ENCODE data around the gene THSD8. TPM values are rescaled to one million over a fixed set of nuclear protein-coding genes. Genes with fewer than 3 reads are reported as not detected.

The THSD8 gene
- total and polyA plus RNA-seq, 2 donors (not counting 1 experiment from before 2014, with no cell fraction given): not detected

DNA sequence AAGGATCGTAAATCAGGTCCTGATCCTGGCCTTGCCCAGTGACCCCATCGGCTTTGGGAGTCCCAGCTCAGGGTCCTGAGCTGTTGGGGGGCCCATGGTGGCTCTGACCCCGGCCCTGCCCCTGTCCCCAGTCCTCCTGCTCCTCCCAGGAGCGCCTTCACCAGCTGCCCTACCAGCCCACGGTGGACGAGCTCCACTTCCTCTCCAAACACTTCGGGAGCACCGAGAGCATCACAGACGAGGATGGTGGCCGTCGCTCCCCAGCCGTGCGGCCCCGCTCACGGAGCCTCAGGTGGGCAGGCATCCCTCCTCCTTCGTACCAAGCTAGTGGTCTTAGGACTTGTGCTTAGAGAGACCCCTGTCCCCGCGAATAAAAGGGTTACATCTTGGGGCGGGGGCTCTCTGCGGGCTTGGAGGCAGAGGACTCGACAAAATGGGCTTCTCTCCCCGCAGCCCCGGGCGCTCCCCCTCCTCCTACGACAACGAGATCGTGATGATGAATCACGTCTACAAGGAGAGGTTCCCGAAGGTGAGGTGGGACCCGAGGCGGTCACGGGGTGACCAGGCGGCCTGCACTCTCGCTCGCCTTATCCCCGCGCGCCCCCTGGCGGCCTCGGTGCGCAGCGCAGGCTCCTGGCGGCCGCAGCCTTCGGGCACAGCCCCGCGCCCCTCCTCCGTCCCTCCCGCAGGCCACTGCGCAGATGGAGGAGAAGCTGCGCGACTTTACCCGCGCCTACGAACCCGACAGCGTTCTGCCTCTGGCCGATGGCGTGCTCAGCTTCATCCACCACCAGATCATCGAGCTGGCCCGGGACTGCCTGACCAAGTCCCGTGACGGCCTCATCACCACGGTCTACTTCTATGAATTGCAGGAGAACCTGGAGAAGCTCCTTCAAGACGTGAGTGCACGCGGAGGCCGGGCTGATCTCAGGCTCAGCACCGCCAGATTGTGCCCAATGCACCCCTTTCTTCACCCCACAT lies 45.6 kb downstream of the THSD8 start:
- TF ChIP-seq, protein P1, sequence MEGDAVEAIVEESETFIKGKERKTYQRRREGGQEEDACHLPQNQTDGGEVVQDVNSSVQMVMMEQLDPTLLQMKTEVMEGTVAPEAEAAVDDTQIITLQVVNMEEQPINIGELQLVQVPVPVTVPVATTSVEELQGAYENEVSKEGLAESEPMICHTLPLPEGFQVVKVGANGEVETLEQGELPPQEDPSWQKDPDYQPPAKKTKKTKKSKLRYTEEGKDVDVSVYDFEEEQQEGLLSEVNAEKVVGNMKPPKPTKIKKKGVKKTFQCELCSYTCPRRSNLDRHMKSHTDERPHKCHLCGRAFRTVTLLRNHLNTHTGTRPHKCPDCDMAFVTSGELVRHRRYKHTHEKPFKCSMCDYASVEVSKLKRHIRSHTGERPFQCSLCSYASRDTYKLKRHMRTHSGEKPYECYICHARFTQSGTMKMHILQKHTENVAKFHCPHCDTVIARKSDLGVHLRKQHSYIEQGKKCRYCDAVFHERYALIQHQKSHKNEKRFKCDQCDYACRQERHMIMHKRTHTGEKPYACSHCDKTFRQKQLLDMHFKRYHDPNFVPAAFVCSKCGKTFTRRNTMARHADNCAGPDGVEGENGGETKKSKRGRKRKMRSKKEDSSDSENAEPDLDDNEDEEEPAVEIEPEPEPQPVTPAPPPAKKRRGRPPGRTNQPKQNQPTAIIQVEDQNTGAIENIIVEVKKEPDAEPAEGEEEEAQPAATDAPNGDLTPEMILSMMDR (IDR thresholded peaks at IDR 0.05): peak; percentile 100
- TF ChIP-seq EZH2 (IDR thresholded peaks at IDR 0.05; ENCODE audit: borderline replicate concordance, insufficient read depth, low read depth, low read length, poor library complexity, severe bottlenecking): no peak
- Histone ChIP-seq H3K27me3 (replicated peaks in 1 of 4; ENCODE audit: control extremely low read depth in 1 of 4, control insufficient read depth in 3 of 4, insufficient read depth in 4 of 4, low read length in 3 of 4) (peaks cover 0 to 46% (median 12%) of the 10 kb centered on the region in 4 experiments), H2AFZ (ENCODE audit: insufficient read depth, low read depth, low read length, poor library complexity, severe bottlenecking) (peak overlapping the region; percentile 71), H3K4me3 (ENCODE audit: control extremely low read depth in 1 of 5, extremely low read depth in 1 of 5, insufficient read depth in 1 of 5, low read depth in 2 of 5, low read length in 4 of 5) (peak overlapping the region in 4 of 5 experiments; percentile 18 to 35 (median 22)), H3K4me2 (replicated peaks; ENCODE audit: low read depth, low read length, poor library complexity, severe bottlenecking) (peak overlapping the region; percentile 75), H3K36me3 (replicated peaks in 1 of 2; ENCODE audit: control extremely low read depth in 1 of 2, control insufficient read depth in 1 of 2, extremely low read depth in 1 of 2, insufficient read depth in 2 of 2, low read length in 1 of 2) (no peaks in the 10 kb centered on the region), H3K9ac (ENCODE audit: low read length) (peak overlapping the region; percentile 46), H3K9me3 (ENCODE audit: control extremely low read depth in 1 of 3, control insufficient read depth in 2 of 3, insufficient read depth in 1 of 3, low read length in 2 of 3) (no peaks in the 10 kb centered on the region), H3K4me1 (ENCODE audit: control insufficient read depth in 2 of 2, insufficient read depth in 2 of 2, low read length in 2 of 2) (peaks cover 10% of the 10 kb centered on the region in 2 donors), H3K79me2 (ENCODE audit: control insufficient read depth, insufficient read depth, low read length) (no peaks in the 10 kb centered on the region), H3K27ac (ENCODE audit: low read length in 2 of 2) (no peak overlapping the region), H4K20me1 (ENCODE audit: control insufficient read depth, insufficient read depth, low read length, poor library complexity, severe bottlenecking) (no peaks in the 10 kb centered on the region)
- no peaks in the 10 kb centered on the region for H3K9me3 Mint-ChIP-seq (ENCODE audit: insufficient read depth)
- peaks cover 6% of the 10 kb centered on the region for H3K4me1 Mint-ChIP-seq
- ChIA-PET CTCF (interaction anchor here (0.5 to 9.9 kb wide), 49 partner anchors 8 to 371 kb away, joined by 3 to 353 read pairs (median 5); partner anchors contain the start of genes BEST2, DNASE2, FARSA and GCDH), POLR2A (interaction anchor here (0.6 to 1.1 kb wide), 4 partner anchors 24 to 85 kb away, joined by 3 to 8 read pairs (median 3); partner anchors contain the start of gene DNASE2)
- ATAC-seq (ENCODE audit: low read depth) (peak; percentile 99), DNase-seq (peak; percentile 87)
- no peak overlapping the region for H3K27ac Mint-ChIP-seq
- intact Hi-C loops (cut with micrococcal nuclease): loop anchor here (1.0 to 2.0 kb wide), 5 partner anchors 51 to 283 kb away; no protein-coding TSS in a partner anchor
- peaks cover 30% of the 10 kb centered on the region for H3K27me3 Mint-ChIP-seq
- WGBS (ENCODE audit: insufficient coverage): 11% methylated on average over 69 of the region's 69 CpGs
- peak overlapping the region; percentile 55 for H3K4me3 Mint-ChIP-seq

Small RNAs within 50 kb of the gene (small RNA-seq; reads per million reads assigned to genes)
- gene MIR5684 (ENCODE audit: insufficient read length, low read depth, low replicate concordance) (not detected), gene MIR6794 (ENCODE audit: insufficient read length, low read depth, low replicate concordance) (not detected)

Other genes with a start within 250 kb of the THSD8 start
- 19.9 and 21.2 TPM in 2 replicates for gene ZNF490, start 191.3 kb upstream of the THSD8 start, total RNA-seq
- 5.7 and 6.7 TPM in 2 replicates for gene ZNF490, start 191.3 kb upstream of the THSD8 start, polyA plus RNA-seq
- gene ZNF791, start 191.1 kb upstream of the THSD8 start, total RNA-seq: 56.0 and 57.9 TPM in 2 replicates
- 17.5 and 41.9 TPM in 2 replicates for gene ZNF791, start 191.1 kb upstream of the THSD8 start, polyA plus RNA-seq
- gene MAN2B1, start 135.3 kb upstream of the THSD8 start, total RNA-seq: 252 and 256 TPM in 2 replicates
- 183 and 188 TPM in 2 replicates for gene MAN2B1, start 135.3 kb upstream of the THSD8 start, polyA plus RNA-seq
- gene WDR83, start 135.3 kb upstream of the THSD8 start, total RNA-seq: 24.6 and 25.8 TPM in 2 replicates
- gene WDR83, start 135.3 kb upstream of the THSD8 start, polyA plus RNA-seq: 15.2 and 16.3 TPM in 2 replicates
- 187 and 200 TPM in 2 replicates for gene DHPS, start 120.2 kb upstream of the THSD8 start, total RNA-seq
- gene DHPS, start 120.2 kb upstream of the THSD8 start, polyA plus RNA-seq: 204 and 216 TPM in 2 replicates
- not detected in 2 replicates for gene GNG14, start 114.1 kb upstream of the THSD8 start, total RNA-seq
- not detected in 2 replicates for gene GNG14, start 114.1 kb upstream of the THSD8 start, polyA plus RNA-seq
- gene FBXW9, start 105.4 kb upstream of the THSD8 start, total RNA-seq: 4.7 and 5.2 TPM in 2 replicates
- 4.0 and 4.7 TPM in 2 replicates for gene FBXW9, start 105.4 kb upstream of the THSD8 start, polyA plus RNA-seq
- 73.7 and 76.3 TPM in 2 replicates for gene TNPO2, start 78.1 kb upstream of the THSD8 start, total RNA-seq
- gene TNPO2, start 78.1 kb upstream of the THSD8 start, polyA plus RNA-seq: 85.6 and 89.0 TPM in 2 replicates
- 199 and 207 TPM in 2 replicates for gene TRIR, start 67.4 kb upstream of the THSD8 start, total RNA-seq
- gene TRIR, start 67.4 kb upstream of the THSD8 start, polyA plus RNA-seq: 270 and 305 TPM in 2 replicates
- 30.7 and 37.2 TPM in 2 replicates for gene GET3, start 64.6 kb upstream of the THSD8 start, total RNA-seq
- gene GET3, start 64.6 kb upstream of the THSD8 start, polyA plus RNA-seq: 45.5 and 61.7 TPM in 2 replicates
- not detected in 2 replicates for gene BEST2, start 50.3 kb upstream of the THSD8 start, total RNA-seq
- gene BEST2, start 50.3 kb upstream of the THSD8 start, polyA plus RNA-seq: 0.07 TPM in 1 of 2 replicates, not detected in the other
- 31.6 and 33.4 TPM in 2 replicates for gene HOOK2, start 26.5 kb upstream of the THSD8 start, total RNA-seq
- gene HOOK2, start 26.5 kb upstream of the THSD8 start, polyA plus RNA-seq: 30.3 and 35.7 TPM in 2 replicates
- gene JUNB, start 10.6 kb upstream of the THSD8 start, total RNA-seq: 196 and 206 TPM in 2 replicates
- gene JUNB, start 10.6 kb upstream of the THSD8 start, polyA plus RNA-seq: 1,407 and 4,055 TPM in 2 replicates
- gene PRDX2, start 269 bp upstream of the THSD8 start, total RNA-seq: 45.1 and 45.5 TPM in 2 replicates
- 44.3 and 66.1 TPM in 2 replicates for gene PRDX2, start 269 bp upstream of the THSD8 start, polyA plus RNA-seq
- 16.9 and 18.9 TPM in 2 replicates for gene RNASEH2A, start 4.5 kb downstream of the THSD8 start, total RNA-seq
- 13.0 and 14.5 TPM in 2 replicates for gene RNASEH2A, start 4.5 kb downstream of the THSD8 start, polyA plus RNA-seq
- gene RTBDN, start 32.5 kb downstream of the THSD8 start, total RNA-seq: not detected in 2 replicates
- not detected in 2 replicates for gene RTBDN, start 32.5 kb downstream of the THSD8 start, polyA plus RNA-seq
- 0.39 and 1.2 TPM in 2 replicates for gene MAST1, start 36.4 kb downstream of the THSD8 start, total RNA-seq
- gene MAST1, start 36.4 kb downstream of the THSD8 start, polyA plus RNA-seq: 0.36 and 1.1 TPM in 2 replicates
- 26.6 and 30.8 TPM in 2 replicates for gene DNASE2, start 79.4 kb downstream of the THSD8 start, total RNA-seq
- 24.9 and 25.9 TPM in 2 replicates for gene DNASE2, start 79.4 kb downstream of the THSD8 start, polyA plus RNA-seq
- gene KLF1, start 85.1 kb downstream of the THSD8 start, total RNA-seq: not detected in 2 replicates
- gene KLF1, start 85.1 kb downstream of the THSD8 start, polyA plus RNA-seq: not detected in 2 replicates
- 61.2 and 63.2 TPM in 2 replicates for gene GCDH, start 89.1 kb downstream of the THSD8 start, total RNA-seq
- gene GCDH, start 89.1 kb downstream of the THSD8 start, polyA plus RNA-seq: 47.8 and 48.9 TPM in 2 replicates
- not detected in 2 replicates for gene SYCE2, start 117.2 kb downstream of the THSD8 start, total RNA-seq
- 0.17 TPM in 1 of 2 replicates, not detected in the other for gene SYCE2, start 117.2 kb downstream of the THSD8 start, polyA plus RNA-seq
- gene FARSA, start 131.6 kb downstream of the THSD8 start, total RNA-seq: 50.1 and 50.9 TPM in 2 replicates
- 21.2 and 26.4 TPM in 2 replicates for gene FARSA, start 131.6 kb downstream of the THSD8 start, polyA plus RNA-seq
- 214 and 237 TPM in 2 replicates for gene CALR, start 136.5 kb downstream of the THSD8 start, total RNA-seq
- gene CALR, start 136.5 kb downstream of the THSD8 start, polyA plus RNA-seq: 385 and 709 TPM in 2 replicates
- 89.0 and 100 TPM in 2 replicates for gene RAD23A, start 143.8 kb downstream of the THSD8 start, total RNA-seq
- gene RAD23A, start 143.8 kb downstream of the THSD8 start, polyA plus RNA-seq: 106 and 123 TPM in 2 replicates
- 11.7 and 12.6 TPM in 2 replicates for gene GADD45GIP1, start 155.2 kb downstream of the THSD8 start, total RNA-seq
- gene GADD45GIP1, start 155.2 kb downstream of the THSD8 start, polyA plus RNA-seq: 12.9 and 17.5 TPM in 2 replicates
- gene DAND5, start 167.5 kb downstream of the THSD8 start, total RNA-seq: not detected in 2 replicates
- not detected in 2 replicates for gene DAND5, start 167.5 kb downstream of the THSD8 start, polyA plus RNA-seq
- 4.8 and 5.6 TPM in 2 replicates for gene NFIX, start 193.4 kb downstream of the THSD8 start, total RNA-seq
- gene NFIX, start 193.4 kb downstream of the THSD8 start, polyA plus RNA-seq: 0.45 and 0.69 TPM in 2 replicates